Ectodermal cell (in vitro differentiated cells): ENCODE results near the gene PILRA. TPM values are rescaled to one million over a fixed set of nuclear protein-coding genes. Genes with fewer than 3 reads are reported as not detected.
A peak's percentile ranks its signal among the peaks of the same experiment; 100 is the strongest.
"Not testable (repeated sequence)": the region's sequence is repeated elsewhere in the genome, so short reads cannot be mapped to it uniquely, and the experiment has no call there.

ENCODE experiments used
- H3K27ac ChIP-seq: 2 replicates; pipeline ENCODE4 v1.7.0; 2013; ENCODE audit warnings: mild to moderate bottlenecking, low read depth, low read length; ENCODE audit not compliant: insufficient read depth, poor library complexity, severe bottlenecking
- H3K27me3 ChIP-seq: 2 replicates; pipeline ENCODE4 v1.7.0; 2013; ENCODE audit warnings: mild to moderate bottlenecking, low read length; ENCODE audit not compliant: insufficient read depth, control insufficient read depth, poor library complexity, severe bottlenecking
- H3K36me3 ChIP-seq: one replicate; pipeline ENCODE4 v1.7.0; 2013; ENCODE audit warnings: low read length; ENCODE audit not compliant: control insufficient read depth, insufficient read depth
- H3K4me1 ChIP-seq: one replicate; pipeline ENCODE4 v1.7.0; 2013; ENCODE audit warnings: low read length; ENCODE audit not compliant: control insufficient read depth, insufficient read depth
- H3K4me3 ChIP-seq: 2 replicates; pipeline ENCODE4 v1.7.0; 2013; ENCODE audit warnings: low read depth, low read length, control low read depth; ENCODE audit not compliant: insufficient read depth
- H3K9me3 ChIP-seq: 2 replicates; pipeline ENCODE4 v1.7.0; 2013; ENCODE audit warnings: mild to moderate bottlenecking, low read length, moderate library complexity; ENCODE audit not compliant: control insufficient read depth
- WGBS, 2 experiments: methylation state at CpG; one replicate each; pipeline ENCODE4 v1.1.7; 2013; ENCODE audit warnings: missing lambda C conversion rate in 2 of 2; 5-methylcytosine and 5-hydroxymethylcytosine counted together
- polyA plus RNA-seq, 4 experiments: library from polyadenylated mRNA; stranded (reverse); fragments of 50-300 nt; gene quantifications; one replicate each; pipeline ENCODE4 v1.2.3, GENCODE V29; 2013

Gene PILRA
- 14.1 TPM for polyA plus RNA-seq (2013, experiment 1 of 4)
- 12.6 TPM for polyA plus RNA-seq (2013, experiment 2 of 4)
- polyA plus RNA-seq (2013, experiment 3 of 4): 9.2 TPM
- polyA plus RNA-seq (2013, experiment 4 of 4): 8.0 TPM

DNA sequence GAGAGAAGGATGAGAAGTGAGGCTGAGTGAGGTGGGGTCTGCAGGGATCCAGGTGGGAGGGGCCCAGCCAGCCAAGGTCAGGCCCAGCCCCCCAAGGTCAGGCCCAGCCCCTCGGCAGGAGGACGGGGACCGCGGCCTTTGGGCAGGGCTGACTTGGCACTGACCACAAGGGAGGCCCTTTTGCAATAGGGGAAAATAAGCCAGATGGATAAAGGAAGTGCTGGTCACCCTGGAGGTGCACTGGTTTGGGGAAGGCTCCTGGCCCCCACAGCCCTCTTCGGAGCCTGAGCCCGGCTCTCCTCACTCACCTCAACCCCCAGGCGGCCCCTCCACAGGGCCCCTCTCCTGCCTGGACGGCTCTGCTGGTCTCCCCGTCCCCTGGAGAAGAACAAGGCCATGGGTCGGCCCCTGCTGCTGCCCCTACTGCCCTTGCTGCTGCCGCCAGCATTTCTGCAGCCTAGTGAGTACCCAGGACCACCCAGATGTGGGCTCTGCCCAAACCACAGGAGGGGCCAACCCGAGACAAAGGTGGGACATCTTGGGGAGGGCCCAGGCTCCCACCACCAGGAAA, at the start of gene PILRA:
Gene PILRA, plus strand, starts transcription at position 227 of the 571 bp plus-strand sequence. Its CDS starts 170 bp downstream, at position 397.
- Histone ChIP-seq H3K27me3 (no peaks in the 10 kb centered on the region), H3K9me3 (no peaks in the 10 kb centered on the region), H3K27ac (no peak within 1 kb of the TSS), H3K4me3 (no peak within 1 kb of the TSS), H3K36me3 (no peaks in the 10 kb centered on the region), H3K4me1 (peaks cover 17% of the 10 kb centered on the region)
- WGBS, 2 experiments: 75 to 83% methylated on average over 12 of the region's 12 CpGs

GRCh38 chr7:100324194-100324593, 49.1 kb upstream of the PILRA start:
- H3K4me3 ChIP-seq: not testable (repeated sequence)

GRCh38 chr7:100325671-100326070, 47.6 kb upstream of the PILRA start:
- not testable (repeated sequence) for H3K4me3 ChIP-seq, H3K4me1 ChIP-seq, H3K27ac ChIP-seq, H3K27me3 ChIP-seq, H3K9me3 ChIP-seq, H3K36me3 ChIP-seq
- WGBS, 2 experiments: 92 to 97% methylated on average over 9 of the region's 9 CpGs

More at GRCh38 chr7:100324194-100324593, 49.1 kb upstream of the PILRA start:
- not testable (repeated sequence) for H3K4me1 ChIP-seq, H3K9me3 ChIP-seq, H3K36me3 ChIP-seq, H3K27ac ChIP-seq, H3K27me3 ChIP-seq
- WGBS, 2 experiments: 96 to 98% methylated on average over 9 to 12 of the region's 13 CpGs

GRCh38 chr7:100326914-100327313, 46.4 kb upstream of the PILRA start:
- not testable (repeated sequence) for H3K4me1 ChIP-seq, H3K36me3 ChIP-seq, H3K4me3 ChIP-seq, H3K27me3 ChIP-seq, H3K27ac ChIP-seq, H3K9me3 ChIP-seq
- 92 to 98% methylated on average over 7 to 10 of the region's 11 CpGs for WGBS, 2 experiments

DNA sequence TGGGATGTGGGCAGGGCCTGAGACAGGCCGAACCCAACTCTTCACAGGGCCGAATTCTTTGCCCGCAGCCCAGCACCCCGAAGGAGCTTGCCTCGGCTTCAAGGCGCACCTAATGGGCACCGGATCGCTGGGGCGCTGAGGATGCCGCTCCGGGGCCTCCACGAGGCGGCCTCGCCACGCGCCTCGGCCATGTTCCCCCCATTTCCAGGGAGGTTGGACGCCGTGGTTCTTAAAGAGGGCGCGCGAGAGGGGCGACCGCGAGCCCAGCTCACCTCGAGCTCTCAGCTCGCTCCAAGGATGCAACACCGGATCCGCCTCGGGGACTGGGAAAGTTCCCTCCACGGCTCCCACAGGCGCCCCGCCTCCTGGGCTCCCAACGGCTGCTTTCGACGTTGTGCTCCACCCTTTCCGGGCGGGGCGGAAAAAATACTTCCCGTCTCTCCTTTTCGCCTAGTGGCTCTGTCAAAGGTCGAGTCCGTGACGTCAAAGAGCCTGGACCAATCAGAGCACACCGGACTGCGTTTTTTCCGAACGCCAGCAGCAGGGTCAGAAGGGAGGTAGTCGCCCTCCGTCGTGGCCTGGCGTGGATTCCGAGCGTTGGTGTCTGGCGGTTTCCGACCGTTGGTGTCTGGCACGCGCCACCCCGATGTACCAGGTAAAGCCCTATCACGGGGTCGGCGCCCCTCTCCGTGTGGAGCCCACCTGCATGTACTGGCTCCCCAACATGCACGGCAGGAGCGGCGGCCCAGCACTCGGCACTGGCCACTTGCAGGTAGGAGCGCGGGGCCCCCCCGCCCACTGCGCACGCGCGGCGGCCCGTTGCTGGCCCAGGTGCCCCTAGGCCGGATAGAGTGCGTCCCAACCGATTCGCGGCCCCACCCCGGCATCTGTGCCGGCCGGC, 37.5 kb upstream of the PILRA start:
- WGBS, 2 experiments: 0% methylated on average over 81 of the region's 85 CpGs
- peak overlapping the region; percentile 69 for H3K4me3 ChIP-seq
- H3K9me3 ChIP-seq, H3K27me3 ChIP-seq, H3K4me1 ChIP-seq, H3K36me3 ChIP-seq: not testable (repeated sequence)
- peak overlapping the region; percentile 67 for H3K27ac ChIP-seq

DNA sequence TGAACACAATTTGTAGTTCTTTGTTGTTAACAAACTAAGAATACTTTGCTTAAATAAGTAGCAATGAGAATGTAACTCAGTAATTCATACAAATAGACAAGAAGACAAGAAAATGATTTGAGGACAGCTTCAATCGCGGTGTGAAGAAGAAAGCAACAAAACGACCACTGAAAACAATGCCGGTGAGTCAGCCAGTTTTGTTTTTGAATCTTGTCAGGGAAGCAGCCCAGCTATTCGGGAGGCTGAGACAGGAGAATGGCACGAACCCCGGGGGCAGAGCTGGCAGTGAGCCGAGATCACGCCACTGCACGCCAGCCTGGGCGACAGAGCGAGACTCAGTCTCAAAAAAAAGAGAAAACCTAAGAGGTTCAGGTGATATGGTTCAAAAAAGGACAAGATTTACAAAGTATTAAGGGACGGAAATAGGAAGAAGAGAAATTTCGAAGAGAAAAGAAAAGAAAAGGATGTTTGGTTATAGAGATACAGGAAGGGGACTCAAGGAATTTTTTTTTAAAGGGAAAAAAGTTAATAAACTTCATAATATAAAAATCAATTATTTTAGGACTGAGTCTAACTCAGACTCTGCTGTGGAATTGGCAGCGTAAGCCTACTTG, 35.1 kb upstream of the PILRA start:
- H3K27me3 ChIP-seq, H3K27ac ChIP-seq, H3K4me3 ChIP-seq, H3K9me3 ChIP-seq, H3K4me1 ChIP-seq, H3K36me3 ChIP-seq: not testable (repeated sequence)
- WGBS, 2 experiments: 91 to 92% methylated on average over 13 of the region's 15 CpGs

- H3K36me3 ChIP-seq, H3K27me3 ChIP-seq, H3K27ac ChIP-seq, H3K4me3 ChIP-seq, H3K9me3 ChIP-seq, H3K4me1 ChIP-seq: not testable (repeated sequence)
- WGBS, 2 experiments: 93% methylated on average over 6 of the region's 6 CpGs
Observed at GRCh38 chr7:100341286-100341685, 32.0 kb upstream of the PILRA start.

DNA sequence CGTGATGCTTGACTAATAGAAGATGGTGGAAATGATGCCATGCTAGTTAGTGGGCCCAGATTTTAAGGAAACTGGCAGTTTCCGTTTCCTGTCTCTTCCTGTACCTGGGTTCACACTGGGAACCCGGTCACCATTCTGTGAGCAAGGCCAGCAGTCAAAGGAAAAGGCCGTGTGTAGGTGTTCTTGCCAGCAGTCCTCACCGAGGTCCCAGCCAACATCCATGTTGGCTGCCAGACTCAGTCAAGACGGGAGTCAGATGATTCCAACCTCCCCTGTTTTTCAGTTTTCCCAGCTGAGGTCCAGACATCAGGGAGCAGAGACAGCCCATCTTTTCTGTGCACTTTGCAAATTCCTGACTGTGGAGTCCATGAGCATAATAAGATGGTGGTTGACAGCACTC, 30.5 kb upstream of the PILRA start:
- WGBS, 2 experiments: 93 to 94% methylated on average over 6 of the region's 6 CpGs
- Histone ChIP-seq H3K9me3 (no peaks in the 10 kb centered on the region), H3K4me1 (no peaks in the 10 kb centered on the region), H3K4me3 (no peak overlapping the region), H3K27ac (no peak overlapping the region), H3K27me3 (no peaks in the 10 kb centered on the region), H3K36me3 (peaks cover 15% of the 10 kb centered on the region)

GRCh38 chr7:100344124-100344559, 29.1 kb upstream of the PILRA start:
- H3K9me3 ChIP-seq, H3K27me3 ChIP-seq, H3K4me1 ChIP-seq, H3K27ac ChIP-seq, H3K4me3 ChIP-seq: not testable (repeated sequence)
- peaks cover 19% of the 10 kb centered on the region for H3K36me3 ChIP-seq
- 85 to 92% methylated on average over 2 of the region's 4 CpGs for WGBS, 2 experiments

- not testable (repeated sequence) for H3K27me3 ChIP-seq, H3K4me3 ChIP-seq, H3K27ac ChIP-seq, H3K4me1 ChIP-seq, H3K9me3 ChIP-seq
- H3K36me3 ChIP-seq: peaks cover 23% of the 10 kb centered on the region
- WGBS, 2 experiments: 76 to 77% methylated on average over 9 of the region's 13 CpGs
Observed at GRCh38 chr7:100344560-100345287, 28.6 kb upstream of the PILRA start.
